ENCODE data around the gene RASAL1.

RASAL1 gene

GRCh38 chr12:113103756-113104450 is 31.7 kb downstream of the RASAL1 start (continued):
- TF ChIP-seq ZNF518A (tag by site-specific recombination; conservative IDR thresholded peaks at IDR 0.05; ENCODE audit: low read depth) (no peak), ZNF600 (tag by site-specific recombination; IDR thresholded peaks at IDR 0.05) (peak; percentile 49; the same call in 1 of the 2 replicates), ZNF416 (tag by site-specific recombination; IDR thresholded peaks at IDR 0.05) (no peak), BCL11B (tag by site-specific recombination; IDR thresholded peaks at IDR 0.05; ENCODE audit: low read depth) (no peak), SP2 (tag by site-specific recombination; IDR thresholded peaks at IDR 0.05) (peak; percentile 52), ZNF394 (tag by site-specific recombination; IDR thresholded peaks at IDR 0.05; ENCODE audit: borderline replicate concordance) (no peak), ZNF214 (tag by site-specific recombination; IDR thresholded peaks at IDR 0.05; ENCODE audit: borderline replicate concordance) (no peak), ZNF843 (tag by site-specific recombination; IDR thresholded peaks at IDR 0.05) (no peak)
- TF ChIP-seq, protein P1, sequence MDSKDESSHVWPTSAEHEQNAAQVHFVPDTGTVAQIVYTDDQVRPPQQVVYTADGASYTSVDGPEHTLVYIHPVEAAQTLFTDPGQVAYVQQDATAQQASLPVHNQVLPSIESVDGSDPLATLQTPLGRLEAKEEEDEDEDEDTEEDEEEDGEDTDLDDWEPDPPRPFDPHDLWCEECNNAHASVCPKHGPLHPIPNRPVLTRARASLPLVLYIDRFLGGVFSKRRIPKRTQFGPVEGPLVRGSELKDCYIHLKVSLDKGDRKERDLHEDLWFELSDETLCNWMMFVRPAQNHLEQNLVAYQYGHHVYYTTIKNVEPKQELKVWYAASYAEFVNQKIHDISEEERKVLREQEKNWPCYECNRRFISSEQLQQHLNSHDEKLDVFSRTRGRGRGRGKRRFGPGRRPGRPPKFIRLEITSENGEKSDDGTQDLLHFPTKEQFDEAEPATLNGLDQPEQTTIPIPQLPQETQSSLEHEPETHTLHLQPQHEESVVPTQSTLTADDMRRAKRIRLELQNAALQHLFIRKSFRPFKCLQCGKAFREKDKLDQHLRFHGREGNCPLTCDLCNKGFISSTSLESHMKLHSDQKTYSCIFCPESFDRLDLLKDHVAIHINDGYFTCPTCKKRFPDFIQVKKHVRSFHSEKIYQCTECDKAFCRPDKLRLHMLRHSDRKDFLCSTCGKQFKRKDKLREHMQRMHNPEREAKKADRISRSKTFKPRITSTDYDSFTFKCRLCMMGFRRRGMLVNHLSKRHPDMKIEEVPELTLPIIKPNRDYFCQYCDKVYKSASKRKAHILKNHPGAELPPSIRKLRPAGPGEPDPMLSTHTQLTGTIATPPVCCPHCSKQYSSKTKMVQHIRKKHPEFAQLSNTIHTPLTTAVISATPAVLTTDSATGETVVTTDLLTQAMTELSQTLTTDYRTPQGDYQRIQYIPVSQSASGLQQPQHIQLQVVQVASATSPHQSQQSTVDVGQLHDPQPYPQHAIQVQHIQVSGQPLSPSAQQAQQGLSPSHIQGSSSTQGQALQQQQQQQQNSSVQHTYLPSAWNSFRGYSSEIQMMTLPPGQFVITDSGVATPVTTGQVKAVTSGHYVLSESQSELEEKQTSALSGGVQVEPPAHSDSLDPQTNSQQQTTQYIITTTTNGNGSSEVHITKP (tag by site-specific recombination; IDR thresholded peaks at IDR 0.05) = peak; percentile 66

DNA sequence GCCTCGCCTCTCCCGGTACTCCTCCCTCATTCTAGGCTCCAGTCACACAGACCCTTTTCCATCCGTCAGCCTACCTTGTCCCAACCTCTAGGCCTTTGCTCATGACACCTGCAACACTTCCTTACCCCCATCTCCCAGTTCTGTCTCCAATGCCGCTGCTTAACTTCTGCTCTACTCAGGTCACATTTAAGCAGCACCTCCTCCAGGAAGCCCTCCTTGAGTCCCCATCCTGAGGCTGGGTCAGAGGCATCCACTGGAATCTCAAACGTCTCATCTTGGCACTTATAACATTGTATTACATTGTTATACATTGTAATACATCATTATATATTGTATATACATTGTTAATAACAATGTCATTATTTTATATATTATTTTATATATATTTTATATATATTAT is 32.8 kb downstream of the RASAL1 start:
- H3K36me3 ChIP-seq (ENCODE audit: control insufficient read depth in 2 of 2, insufficient read depth in 1 of 2, low read length in 2 of 2) = no peaks in the 10 kb centered on the region
- POLR2A ChIA-PET = interaction anchor here (1.0 kb wide), 1 partner anchor 51 kb away, joined by 3 read pairs; no protein-coding TSS in a partner anchor
- CTCF ChIA-PET = interaction anchor here (0.6 kb wide), 1 partner anchor 14 kb away, joined by 3 read pairs; no protein-coding TSS in a partner anchor
- H3K27ac ChIP-seq (ENCODE audit: extremely low read depth, low read depth, low read length) = no peak overlapping the region
- H3K4me1 ChIP-seq (ENCODE audit: control insufficient read depth, insufficient read depth, low read length) = no peaks in the 10 kb centered on the region
- no peaks in the 10 kb centered on the region for H3K9me3 ChIP-seq (ENCODE audit: control insufficient read depth, insufficient read depth, low read depth, low read length)
- H3K4me3 ChIP-seq (ENCODE audit: low read depth, low read length) = no peak overlapping the region
- TF ChIP-seq ZNF473 (tag by site-specific recombination; IDR thresholded peaks at IDR 0.05) = no peak
- TF ChIP-seq, protein P2, sequence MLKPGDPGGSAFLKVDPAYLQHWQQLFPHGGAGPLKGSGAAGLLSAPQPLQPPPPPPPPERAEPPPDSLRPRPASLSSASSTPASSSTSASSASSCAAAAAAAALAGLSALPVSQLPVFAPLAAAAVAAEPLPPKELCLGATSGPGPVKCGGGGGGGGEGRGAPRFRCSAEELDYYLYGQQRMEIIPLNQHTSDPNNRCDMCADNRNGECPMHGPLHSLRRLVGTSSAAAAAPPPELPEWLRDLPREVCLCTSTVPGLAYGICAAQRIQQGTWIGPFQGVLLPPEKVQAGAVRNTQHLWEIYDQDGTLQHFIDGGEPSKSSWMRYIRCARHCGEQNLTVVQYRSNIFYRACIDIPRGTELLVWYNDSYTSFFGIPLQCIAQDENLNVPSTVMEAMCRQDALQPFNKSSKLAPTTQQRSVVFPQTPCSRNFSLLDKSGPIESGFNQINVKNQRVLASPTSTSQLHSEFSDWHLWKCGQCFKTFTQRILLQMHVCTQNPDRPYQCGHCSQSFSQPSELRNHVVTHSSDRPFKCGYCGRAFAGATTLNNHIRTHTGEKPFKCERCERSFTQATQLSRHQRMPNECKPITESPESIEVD (tag by site-specific recombination; IDR thresholded peaks at IDR 0.05) = no peak
- no peak for TF ChIP-seq BCL6B (tag by site-specific recombination; IDR thresholded peaks at IDR 0.05)
- TF ChIP-seq ZSCAN30 (tag by site-specific recombination; IDR thresholded peaks at IDR 0.05) = no peak
- TF ChIP-seq CTCF (tag by site-specific recombination; IDR thresholded peaks at IDR 0.05) = no peak
- no peak for TF ChIP-seq ZNF514 (tag by site-specific recombination; IDR thresholded peaks at IDR 0.05)
- TF ChIP-seq SALL2 (tag by site-specific recombination; IDR thresholded peaks at IDR 0.05; ENCODE audit: borderline replicate concordance) = no peak
- no peak for TF ChIP-seq ZNF23 (tag by site-specific recombination; IDR thresholded peaks at IDR 0.05; ENCODE audit: borderline replicate concordance)
- no peak for TF ChIP-seq ZNF501 (tag by site-specific recombination; IDR thresholded peaks at IDR 0.05)
- TF ChIP-seq SCRT1 (tag by site-specific recombination; IDR thresholded peaks at IDR 0.05; ENCODE audit: borderline replicate concordance) = no peak
- TF ChIP-seq ZNF155 (tag by site-specific recombination; IDR thresholded peaks at IDR 0.05) = no peak
- no peak for TF ChIP-seq YY2 (tag by site-specific recombination; IDR thresholded peaks at IDR 0.05)
- no peak for TF ChIP-seq GLI2 (tag by site-specific recombination; IDR thresholded peaks at IDR 0.05; ENCODE audit: borderline replicate concordance, low read depth)
- TF ChIP-seq REPIN1 (tag by site-specific recombination; IDR thresholded peaks at IDR 0.05; ENCODE audit: low read depth) = no peak
